NCI-H1105 (cell line): ENCODE results near the gene DPT.

Source experiments
- DNase-seq: peaks from one replicate; lab custom pipeline; 2025; lab: John Stamatoyannopoulos, UW

Gene DPT

DNA sequence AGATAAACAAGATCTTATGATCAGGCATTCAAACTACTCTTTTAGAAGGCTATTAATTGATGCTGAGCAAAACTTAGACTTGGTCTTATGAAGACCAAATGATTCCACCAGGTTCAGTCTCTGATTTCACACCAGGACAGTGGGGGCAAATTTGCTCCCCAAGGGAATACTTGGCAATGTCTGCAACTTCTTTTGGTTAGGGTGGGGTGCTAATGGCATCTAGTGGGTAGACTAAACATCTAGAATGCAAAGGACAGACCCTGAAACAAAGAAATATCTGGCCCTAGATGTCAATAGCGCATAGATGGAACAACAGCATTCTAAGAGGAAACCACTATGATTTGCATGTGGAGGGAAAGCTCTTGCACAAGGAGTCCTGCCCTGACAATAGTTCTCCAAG lies 30.6 kb downstream of the DPT start:
- DNase-seq: no peak

DNA sequence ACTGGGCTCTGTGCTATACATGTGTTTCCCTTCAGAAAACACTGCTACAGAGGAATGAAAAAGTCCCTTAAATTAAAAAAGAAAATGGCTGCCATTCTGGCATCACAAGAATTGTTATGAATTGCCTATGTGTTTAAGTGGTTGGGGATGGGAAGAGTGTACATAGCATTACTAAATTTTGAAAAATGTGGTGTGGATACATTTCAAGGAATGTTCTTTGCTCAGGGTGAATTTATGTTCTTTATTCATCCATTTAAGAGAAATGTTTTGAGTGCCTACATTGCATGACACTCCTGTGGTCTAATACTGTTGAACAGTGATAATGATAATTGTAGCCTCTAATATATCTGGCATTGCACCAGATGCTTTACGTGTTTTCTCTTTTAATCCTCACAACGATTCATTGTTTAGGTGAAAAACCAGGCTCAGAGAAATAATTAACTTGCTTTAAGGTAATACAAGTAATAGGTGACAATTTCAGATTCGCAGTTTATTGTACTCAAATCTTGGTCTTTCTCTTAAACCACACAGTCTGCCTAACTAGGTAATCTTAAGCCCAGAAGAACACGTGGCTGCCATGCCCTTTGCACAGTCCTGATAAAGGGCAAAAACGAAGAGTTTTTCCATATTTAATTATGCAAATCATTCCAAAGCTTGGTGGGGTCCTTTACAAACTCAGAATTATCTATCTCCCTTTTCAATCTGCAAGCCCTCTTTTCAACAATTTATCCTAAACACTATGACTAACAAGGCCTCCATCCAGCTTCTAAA lies 31.5 kb downstream of the DPT start:
- DNase-seq: no peak

DNA sequence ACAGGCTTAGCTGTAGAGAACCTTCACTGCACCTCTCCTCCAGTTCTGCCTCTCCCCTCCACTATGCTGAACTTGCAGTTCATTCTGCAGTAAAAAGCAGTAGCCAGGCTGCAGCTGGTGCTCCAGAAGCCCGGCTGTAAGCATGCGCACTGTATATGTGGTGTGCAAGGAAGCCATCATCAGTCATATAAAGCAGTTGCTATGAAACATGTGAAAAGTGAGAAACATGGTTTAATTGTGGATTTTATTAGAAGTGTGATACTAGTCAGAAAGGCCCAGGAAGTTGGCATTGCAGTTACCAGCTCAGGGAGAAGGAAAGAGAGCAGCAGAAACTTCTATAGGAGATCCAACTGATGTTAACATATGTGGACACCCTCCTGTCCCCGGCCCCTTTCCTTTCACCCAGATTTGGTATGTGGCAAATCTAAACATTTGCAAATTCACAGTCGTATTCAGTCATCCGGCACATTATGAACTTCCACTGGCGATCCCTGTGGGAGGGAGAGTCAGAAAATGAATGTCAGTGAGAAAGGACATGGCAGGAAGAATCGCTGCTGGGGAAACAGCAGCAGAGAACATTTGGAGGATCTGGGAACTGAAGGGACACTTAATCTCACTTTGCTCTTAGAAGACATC lies 32.8 kb downstream of the DPT start:
- DNase-seq: no peak

DNA sequence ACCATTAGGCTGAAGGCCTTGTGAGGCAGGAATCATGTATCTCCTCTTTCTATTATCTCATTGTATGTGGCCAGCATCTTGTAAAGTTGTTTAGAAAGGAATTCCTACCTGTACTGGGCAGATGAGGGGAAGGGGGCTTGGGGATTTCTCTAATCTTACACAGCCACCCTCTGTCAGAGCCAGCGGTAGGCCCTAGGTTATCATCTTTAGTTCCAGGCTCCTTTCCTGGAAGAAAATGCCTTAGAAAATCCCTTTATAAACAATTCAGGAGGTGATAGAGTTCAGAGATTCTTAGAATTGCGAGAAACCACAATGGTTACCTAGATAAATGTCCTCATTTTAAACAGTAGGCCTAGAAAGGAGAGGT lies 35.2 kb downstream of the DPT start:
- no peak for DNase-seq

DNA sequence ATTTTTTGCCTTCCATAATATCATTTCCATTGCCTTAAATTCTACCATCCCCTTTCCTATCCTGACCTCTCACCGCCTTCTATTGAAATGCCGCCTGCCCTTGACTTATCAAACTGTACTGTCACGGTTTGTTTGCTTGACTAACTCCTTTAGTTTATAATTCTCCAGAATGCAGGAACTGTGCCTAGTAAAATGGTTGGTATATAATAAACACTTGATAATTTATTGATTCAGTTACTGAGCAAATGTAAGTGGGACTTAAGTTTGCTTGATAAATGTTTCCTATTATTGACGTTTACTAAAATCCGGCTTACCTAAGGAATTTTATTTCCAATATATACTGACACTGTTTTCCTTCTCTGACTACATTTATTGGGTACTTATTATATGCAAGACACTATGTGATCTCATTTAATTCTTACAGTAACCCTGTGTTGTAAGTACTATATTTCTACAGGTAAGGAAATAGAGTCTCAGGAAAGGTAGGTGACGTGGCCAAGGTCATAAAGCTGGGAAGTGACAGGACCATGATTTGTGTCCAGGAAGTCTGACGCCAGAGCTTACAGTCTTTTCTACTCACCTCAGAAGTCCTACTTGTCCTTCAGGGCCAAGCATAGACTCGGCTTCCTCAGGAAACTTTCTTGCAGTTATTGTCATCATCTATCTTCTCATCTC lies 35.7 kb downstream of the DPT start:
- no peak for DNase-seq

DNA sequence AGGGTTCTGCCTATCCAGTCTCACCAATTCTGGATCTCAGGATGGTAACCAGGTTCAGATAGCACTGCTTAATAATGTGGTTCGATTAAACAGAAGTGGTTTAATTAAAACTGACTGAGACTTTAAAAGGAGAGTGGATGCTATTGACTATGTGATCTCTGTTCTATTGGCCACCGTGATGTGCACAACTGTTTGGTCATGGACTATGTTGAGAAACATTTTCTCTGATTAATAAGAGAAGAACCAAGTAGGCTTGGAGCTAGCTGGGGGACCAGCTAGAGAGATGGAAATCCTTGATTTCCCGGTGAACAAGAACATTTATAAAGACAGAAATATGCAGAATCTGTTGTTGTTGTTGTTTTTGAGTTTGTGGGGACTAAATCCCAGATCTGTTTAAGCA lies 36.5 kb downstream of the DPT start:
- DNase-seq: no peak

DNA sequence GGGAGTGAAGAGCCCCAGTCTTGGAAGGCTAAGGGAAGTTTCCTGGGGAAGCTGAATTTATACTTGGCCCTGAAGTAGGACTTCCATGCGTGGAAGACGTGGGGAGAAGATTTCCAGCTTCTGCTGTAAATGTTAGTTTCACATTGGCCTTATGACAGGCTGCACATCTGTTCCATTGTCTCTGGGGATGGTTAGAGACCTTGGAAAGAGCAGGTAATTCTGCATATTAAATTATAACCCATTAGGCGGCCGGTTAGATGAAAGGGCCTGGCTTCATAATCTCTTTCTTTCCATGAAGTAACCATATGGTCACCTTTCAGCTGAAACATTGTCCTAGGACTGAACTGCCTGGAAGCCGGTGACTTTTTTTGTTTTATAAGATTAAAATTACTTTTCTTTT lies 37.5 kb downstream of the DPT start:
- DNase-seq: no peak

DNA sequence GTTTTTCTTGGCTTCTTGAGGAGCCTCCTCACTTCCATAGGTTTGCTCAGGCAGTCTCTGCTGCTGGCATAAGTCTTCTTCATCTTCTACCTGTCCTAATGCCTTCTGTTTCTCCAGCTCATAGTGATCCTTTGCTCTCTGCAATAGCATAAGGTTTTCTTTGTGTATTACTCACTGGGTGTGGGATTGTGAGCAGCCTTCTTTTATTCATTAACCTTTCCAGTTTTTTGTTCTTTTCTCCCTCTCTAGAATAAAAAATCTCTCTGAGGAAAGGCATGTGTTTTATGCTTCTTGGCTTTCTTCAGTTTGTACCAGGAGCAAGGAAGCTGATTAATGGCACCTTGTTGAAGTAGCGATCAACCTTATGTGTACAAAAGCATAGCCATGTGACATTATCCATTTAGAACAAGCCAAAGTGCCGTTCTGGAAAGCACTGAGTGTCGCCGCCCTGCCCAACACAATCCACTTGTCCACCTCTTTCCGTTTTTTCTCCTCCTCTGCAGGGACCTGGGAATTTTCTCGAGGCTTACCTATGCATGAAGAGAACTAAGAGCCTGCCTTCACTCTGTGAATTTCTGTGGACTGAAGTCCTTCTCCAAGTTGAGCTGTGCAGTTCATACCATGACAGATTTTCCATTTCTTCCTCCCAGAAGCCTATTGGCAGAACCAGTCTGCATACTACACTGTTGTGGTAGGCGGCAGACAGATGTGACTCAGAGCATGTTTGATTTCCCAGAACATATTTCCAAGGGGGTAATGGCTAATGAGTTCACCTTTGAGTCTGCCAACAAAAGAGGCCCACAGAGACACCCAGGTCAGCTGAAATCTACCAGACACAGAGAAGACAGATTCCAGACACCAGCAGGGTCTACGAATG lies 39.0 kb downstream of the DPT start:
- no peak for DNase-seq

DNA sequence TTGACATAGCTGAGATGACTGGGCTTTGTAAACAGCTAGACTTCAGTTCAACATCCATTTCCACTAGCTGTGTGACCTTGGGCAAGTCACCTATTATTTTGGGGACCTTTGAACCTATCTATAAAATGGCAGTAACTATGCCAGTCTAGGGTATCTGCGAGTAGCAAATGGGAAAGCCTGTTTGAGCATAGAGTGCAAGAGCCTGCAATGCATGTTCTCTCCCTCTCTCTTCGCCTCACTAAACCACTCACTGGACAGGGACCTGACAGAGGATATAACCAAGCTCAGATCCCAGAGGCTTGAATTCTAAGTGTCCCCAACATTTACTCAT lies 39.7 kb downstream of the DPT start:
- no peak for DNase-seq

DNA sequence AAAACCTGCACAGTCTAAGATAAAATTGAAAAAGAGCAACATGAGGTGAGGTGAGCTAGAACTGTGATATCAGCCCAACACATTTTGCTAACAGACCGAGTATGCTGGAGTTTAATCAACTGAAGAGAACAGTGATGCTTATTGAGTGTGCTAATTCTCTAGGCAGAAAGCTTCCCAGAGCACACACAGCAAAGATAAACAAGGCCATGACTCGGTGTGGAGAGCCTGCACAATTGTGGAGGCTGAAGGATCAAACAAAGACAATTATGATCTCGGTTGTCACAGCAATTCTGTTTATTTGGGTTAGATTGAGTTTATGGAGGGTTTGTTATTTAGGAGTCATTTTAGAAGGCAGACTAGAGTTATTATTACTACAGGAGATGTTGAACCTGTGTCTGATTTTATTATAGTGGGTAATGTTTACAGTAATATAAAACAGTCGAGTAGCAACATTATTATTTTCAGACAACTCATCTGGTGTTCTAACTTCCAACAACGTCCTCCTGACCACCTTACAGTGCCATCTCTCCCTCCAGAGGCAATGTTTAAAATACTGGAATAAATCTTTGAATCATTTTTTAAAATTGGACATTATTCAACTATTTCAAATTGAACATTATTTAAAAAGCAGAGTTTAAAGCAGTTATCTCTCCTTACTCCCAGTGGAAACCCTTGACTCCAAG lies 40.2 kb downstream of the DPT start:
- DNase-seq: no peak

DNA sequence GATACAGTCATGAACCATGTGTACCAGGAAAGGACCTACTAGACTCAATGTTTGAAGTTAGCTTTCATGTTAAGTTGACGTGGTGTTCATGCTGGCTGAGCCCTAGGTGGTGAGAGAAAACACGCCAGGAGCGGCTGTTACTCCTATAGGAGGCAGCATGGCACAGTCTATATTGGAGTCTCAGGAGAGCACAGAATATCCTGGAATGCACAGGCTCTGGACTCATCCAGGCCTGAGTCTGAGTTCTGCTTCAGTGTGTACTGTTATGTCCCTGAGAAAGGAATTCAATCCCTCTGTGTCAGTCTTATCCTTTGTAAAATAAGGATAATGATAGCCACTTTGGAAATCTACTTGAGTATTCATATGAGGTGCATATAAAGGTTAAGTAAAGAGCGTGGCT lies 41.2 kb downstream of the DPT start:
- no peak for DNase-seq

DNA sequence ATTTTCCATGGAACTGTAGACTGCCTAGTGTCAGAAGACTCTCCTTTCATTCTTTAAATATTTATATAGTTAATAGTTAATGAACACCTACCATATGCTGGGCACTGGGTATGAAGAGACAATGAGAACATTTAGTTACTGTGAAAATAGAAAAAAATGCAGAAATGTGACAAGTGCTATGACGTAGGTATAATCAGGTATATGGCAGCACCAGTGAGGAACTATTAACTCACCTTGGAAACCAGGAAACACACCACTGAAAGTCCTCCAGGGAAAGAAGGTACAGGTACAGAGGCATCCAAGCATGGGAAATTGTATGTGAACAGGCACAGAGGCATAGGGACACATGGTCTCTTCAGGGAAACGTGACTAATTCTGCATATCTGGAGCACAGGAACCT lies 42.3 kb downstream of the DPT start:
- DNase-seq: no peak

DNA sequence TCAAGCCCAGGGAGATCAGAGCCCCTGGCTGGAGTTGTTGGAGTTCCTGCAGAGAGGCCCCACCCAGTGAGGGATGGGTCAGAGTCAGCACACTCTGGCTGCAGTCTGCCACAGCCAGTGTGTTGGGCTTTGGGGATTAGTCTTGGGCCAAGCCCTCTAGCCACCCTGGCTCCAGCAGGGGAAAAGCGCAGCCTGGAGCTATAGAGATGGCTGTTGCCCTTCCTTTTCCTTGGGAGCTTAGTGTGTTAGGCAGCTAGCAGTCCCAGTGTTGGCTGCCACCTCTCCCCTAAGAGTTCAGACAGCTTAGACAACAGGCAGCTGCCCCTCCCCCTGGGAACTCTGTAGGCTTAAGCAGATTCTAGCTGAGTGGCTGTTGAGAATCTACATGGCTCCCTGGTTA lies 45.1 kb downstream of the DPT start:
- no peak for DNase-seq

DNA sequence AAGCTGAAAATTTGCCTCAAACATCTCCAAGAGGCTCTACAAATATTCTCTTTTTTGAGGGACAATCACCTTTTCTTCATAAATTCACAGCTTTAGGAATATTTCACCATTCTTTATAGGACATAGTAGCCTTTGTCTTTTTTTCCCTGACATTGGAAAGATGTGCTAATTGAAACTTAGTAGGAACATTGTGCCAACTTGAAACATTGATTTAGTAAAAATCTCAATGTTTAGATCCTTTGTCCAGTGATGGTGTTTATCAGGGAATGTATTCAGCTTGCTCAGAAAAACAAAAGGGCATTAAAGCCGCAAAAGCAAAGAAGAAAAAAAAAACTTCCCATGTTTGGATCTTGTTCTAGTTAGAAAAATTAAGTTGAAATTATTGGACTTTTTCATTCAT lies 52.1 kb downstream of the DPT start:
- DNase-seq: no peak

DNA sequence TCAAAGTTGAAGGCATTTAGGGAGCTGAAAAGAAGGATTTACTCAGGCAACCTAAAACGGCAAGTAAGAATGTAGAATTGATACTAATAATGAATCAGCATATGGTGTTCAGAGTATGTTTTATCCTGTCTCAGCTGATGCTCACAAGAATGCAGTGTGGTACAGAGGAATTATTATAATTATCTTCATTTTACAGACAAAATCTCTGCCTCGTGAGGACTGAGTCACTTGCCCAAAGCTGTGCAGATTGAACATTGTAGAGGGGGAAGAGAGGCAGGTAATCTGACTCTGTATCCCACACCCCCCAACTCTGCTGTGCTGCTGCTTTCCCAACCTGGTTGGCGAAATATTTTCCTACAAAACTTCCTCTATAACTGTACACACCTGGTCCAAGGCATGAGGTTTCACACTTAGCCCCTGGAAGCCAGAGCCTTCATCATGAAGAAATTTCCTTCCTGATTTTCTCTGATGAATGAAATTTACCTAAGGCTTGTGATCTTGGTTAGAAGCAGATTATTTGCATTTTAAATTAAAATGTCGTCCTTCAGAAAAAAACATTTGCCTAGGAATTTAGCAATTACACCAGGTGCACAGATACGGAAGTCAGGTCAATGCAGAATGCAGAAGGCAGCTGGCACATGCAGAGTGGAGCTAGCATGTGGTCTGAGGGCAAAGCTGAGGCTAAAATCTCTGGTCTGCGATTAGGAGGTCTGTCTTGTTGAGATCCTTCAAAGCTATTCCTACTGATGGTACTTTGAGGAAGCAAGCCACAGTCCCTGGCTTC lies 52.8 kb downstream of the DPT start:
- DNase-seq: no peak

DNA sequence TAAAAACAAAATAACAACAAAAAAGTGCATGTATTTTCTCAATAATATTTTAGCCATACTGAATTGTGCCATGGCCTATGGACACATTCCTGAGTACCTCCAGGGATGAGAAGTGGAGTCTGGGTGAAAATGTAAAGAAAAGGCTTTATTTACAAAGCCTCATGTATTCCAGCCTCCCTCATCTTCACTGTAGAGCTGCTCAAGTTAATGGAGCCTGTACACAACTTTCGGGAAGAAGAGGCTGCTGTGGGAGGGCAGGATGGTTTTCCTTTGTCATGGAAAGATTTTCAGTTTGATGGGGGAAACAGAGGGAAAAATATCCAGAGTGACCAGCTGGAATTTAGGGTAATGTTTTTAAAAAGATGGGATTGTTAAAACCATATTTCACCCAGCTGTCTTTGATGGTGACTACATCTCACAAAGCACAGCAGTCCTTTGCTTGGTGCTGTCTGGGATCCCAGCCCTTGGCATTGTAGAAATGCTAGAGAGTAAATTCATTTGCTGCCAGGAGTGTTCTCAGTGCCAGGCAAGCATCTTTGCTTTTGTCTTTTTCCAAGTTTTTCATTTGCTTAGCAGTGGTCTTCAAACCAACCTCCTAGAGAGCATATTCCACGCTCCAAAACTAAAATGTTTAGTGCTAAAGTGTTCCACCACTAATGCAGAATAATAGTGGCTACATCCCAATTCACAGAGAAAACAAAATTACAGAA lies 54.9 kb downstream of the DPT start:
- no peak for DNase-seq

DNA sequence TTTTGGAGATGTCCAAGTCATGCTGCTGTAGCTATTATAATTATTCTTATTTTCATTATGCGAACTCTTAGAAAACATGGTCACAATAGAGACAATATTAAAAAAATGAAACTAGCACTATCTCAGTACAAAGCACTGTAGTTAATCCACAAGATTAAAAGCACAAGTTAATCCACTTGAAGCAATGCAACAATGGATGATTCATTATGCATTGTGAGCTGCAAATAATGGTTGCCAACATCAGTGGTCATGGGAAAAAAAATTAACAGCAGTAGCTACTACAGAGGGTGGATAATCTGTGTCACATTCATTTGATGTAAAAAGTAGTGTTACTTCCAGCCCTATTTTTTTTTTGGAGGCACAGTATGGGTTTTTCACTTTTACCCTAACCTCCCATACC lies 56.7 kb downstream of the DPT start:
- no peak for DNase-seq

DNA sequence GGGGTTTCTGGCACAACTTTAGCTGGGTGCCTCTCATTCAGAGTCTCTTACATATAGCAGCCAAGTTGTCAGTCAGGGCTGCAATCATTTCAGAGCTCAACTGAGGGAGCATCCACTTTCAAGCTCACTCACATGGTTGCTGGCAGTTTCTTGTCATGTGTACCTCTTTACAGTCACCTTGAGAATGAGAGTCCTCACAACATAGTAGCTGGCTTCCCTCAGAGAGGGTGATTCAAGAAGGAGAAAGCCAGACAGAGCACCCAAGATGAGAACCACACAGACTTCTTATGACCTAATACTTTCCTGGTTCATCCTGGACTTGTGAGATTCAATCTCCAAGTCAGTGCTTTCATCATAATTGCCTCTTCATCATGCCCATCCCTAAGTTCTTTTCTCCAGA lies 57.2 kb downstream of the DPT start:
- no peak for DNase-seq

DNA sequence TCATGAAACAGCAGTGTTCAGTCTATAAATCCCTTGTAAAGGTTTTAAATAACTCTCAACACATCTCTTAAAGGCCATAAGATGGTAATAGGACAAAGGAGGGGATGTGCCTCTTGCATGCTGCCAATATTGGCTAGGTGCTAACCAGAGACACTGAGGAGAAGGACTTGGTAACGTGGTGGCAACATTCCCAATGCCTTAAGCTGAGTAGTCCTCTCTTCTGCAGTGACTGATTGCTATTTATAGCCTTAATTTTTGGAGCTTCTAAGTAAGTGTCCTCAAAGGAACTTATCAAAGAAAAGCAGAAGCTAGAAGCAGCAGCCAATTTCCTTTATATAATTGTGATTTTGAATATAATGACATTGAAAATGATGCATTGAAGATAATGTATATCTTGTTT lies 63.0 kb downstream of the DPT start:
- no peak for DNase-seq

DNA sequence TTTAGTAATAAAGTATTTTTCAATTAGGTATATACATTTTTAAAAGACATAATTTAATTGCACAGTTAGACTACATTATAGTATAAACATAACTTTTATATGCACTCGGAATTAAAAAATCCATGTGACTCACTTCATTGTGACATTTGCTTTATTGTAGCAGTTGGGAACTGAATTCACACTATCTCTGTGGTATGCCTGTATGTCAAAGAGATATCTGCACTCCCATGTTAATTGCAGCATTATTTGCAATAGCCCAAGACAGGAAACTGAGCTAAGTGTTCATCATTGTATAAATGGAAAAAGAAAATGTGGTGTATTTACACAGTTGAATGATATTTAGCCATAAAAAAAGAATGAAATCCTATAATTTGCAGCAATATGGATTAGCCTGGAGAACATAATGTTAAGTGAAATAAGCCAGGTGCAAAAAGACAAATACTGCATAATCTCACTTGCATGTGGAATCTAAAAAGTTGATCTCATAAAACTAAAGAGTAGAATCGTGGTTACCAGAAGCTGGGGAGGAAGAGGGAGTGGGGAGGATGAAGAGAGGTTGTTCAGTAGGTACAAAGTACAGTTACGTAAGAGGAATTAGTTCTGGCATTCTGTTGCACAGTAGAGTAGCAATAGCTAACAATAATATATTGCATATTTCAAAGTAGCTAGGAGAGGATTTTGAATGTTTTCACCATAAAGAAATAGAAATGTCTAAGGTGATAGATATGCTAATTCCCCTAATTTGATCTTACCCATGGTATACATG lies 64.8 kb downstream of the DPT start:
- DNase-seq: no peak
